ENCODE measurements around the gene ALCAM. TPM values are rescaled to one million over a fixed set of nuclear protein-coding genes. Genes with fewer than 3 reads are reported as not detected.

The ALCAM gene
- total RNA-seq, 2 experiments from 2014 or later = 1.6 to 1.9 TPM

GRCh38 chr3:105365391-105366325 is 1.1 kb upstream of the ALCAM start:
- Mint-ChIP-seq H3K27ac (no peak overlapping the region), H3K4me1 (ENCODE audit: low read depth) (peaks cover 32% of the 10 kb centered on the region), H3K27me3 (peaks cover 37% of the 10 kb centered on the region), H3K9me3 (no peaks in the 10 kb centered on the region), H3K36me3 (ENCODE audit: low read depth) (peaks cover 12% of the 10 kb centered on the region), H3K4me3 (peak overlapping the region; percentile 91)
- CTCF ChIA-PET = no interaction called here
- POLR2A ChIA-PET = no interaction called here
- Histone ChIP-seq H3K27me3 (ENCODE audit: control insufficient read depth in 1 of 2, insufficient read depth in 2 of 2, low read length in 2 of 2) (peaks cover 0 to 15% of the 10 kb centered on the region in 2 experiments), H3K36me3 (ENCODE audit: insufficient read depth, low read length) (no peaks in the 10 kb centered on the region), H3K9me3 (ENCODE audit: control insufficient read depth in 1 of 2, insufficient read depth in 1 of 2, low read length in 2 of 2) (no peaks in the 10 kb centered on the region), H3K4me3 (ENCODE audit: low read length) (peak overlapping the region; percentile 73), H3K4me1 (ENCODE audit: insufficient read depth, low read length) (peaks cover 38% of the 10 kb centered on the region), H3K27ac (ENCODE audit: low read depth in 1 of 2, low read length in 2 of 2) (no peak overlapping the region)
- no peak for TF ChIP-seq CTCF (IDR thresholded peaks at IDR 0.05)
- ATAC-seq (ENCODE audit: poor library complexity) (no peak), DNase-seq (peak in 3 of 14 experiments; percentile 9 to 35 (median 30))
- intact Hi-C loops (cut with DNase I, micrococcal nuclease) = loop anchor here in 1 of 2 experiments (10.0 kb wide), 2 partner anchors 761 to 801 kb away; no protein-coding TSS in a partner anchor

- TF ChIP-seq CTCF (IDR thresholded peaks at IDR 0.05) = no peak
- peaks cover 32% of the 10 kb centered on the region for H3K4me1 Mint-ChIP-seq (ENCODE audit: low read depth)
- no peaks in the 10 kb centered on the region for H3K9me3 Mint-ChIP-seq
- peak overlapping the region; percentile 91 for H3K4me3 Mint-ChIP-seq
- H3K4me1 ChIP-seq (ENCODE audit: insufficient read depth, low read length) = peaks cover 38% of the 10 kb centered on the region
- no peaks in the 10 kb centered on the region for H3K36me3 ChIP-seq (ENCODE audit: insufficient read depth, low read length)
- CTCF ChIA-PET = interaction anchor here (0.5 kb wide), 1 partner anchor 1217 kb away, joined by 3 read pairs; no protein-coding TSS in a partner anchor
- H3K27ac Mint-ChIP-seq = peak overlapping the region; percentile 61
- H3K27me3 Mint-ChIP-seq = peaks cover 33% of the 10 kb centered on the region
- H3K36me3 Mint-ChIP-seq (ENCODE audit: low read depth) = peaks cover 12% of the 10 kb centered on the region
- DNase-seq (peak in 8 of 14 experiments; percentile 2 to 63 (median 15)), ATAC-seq (ENCODE audit: poor library complexity) (no peak)
- POLR2A ChIA-PET = interaction anchor here (0.8 kb wide), 1 partner anchor 140 kb away, joined by 3 read pairs; no protein-coding TSS in a partner anchor
- H3K27ac ChIP-seq (ENCODE audit: low read depth in 1 of 2, low read length in 2 of 2) = no peak overlapping the region
- H3K27me3 ChIP-seq (ENCODE audit: control insufficient read depth in 1 of 2, insufficient read depth in 2 of 2, low read length in 2 of 2) = peaks cover 0 to 10% of the 10 kb centered on the region in 2 experiments
- H3K4me3 ChIP-seq (ENCODE audit: low read length) = peak overlapping the region; percentile 73
- no peaks in the 10 kb centered on the region for H3K9me3 ChIP-seq (ENCODE audit: control insufficient read depth in 1 of 2, insufficient read depth in 1 of 2, low read length in 2 of 2)
- intact Hi-C loops (cut with DNase I, micrococcal nuclease) = loop anchor here in 1 of 2 experiments (10.0 kb wide), 2 partner anchors 762 to 802 kb away; no protein-coding TSS in a partner anchor
Observed at GRCh38 chr3:105367063-105367405, 325 bp downstream of the ALCAM start.

- DNase-seq = peak; percentile 1 to 92 (median 31)
- no peaks in the 10 kb centered on the region for H3K9me3 Mint-ChIP-seq
- peaks cover 0 to 10% of the 10 kb centered on the region in 2 experiments for H3K27me3 ChIP-seq (ENCODE audit: control insufficient read depth in 1 of 2, insufficient read depth in 2 of 2, low read length in 2 of 2)
- peaks cover 12% of the 10 kb centered on the region for H3K36me3 Mint-ChIP-seq (ENCODE audit: low read depth)
- peak overlapping the region; percentile 76 to 85 for H3K27ac ChIP-seq (ENCODE audit: low read depth in 1 of 2, low read length in 2 of 2)
- TF ChIP-seq CTCF (IDR thresholded peaks at IDR 0.05) = no peak
- intact Hi-C loops (cut with DNase I, micrococcal nuclease) = loop anchor here in 1 of 2 experiments (10.0 kb wide), 2 partner anchors 763 to 803 kb away; no protein-coding TSS in a partner anchor
- H3K36me3 ChIP-seq (ENCODE audit: insufficient read depth, low read length) = no peaks in the 10 kb centered on the region
- peak overlapping the region; percentile 91 for H3K27ac Mint-ChIP-seq
- peaks cover 33% of the 10 kb centered on the region for H3K27me3 Mint-ChIP-seq
- H3K4me3 Mint-ChIP-seq = peak overlapping the region; percentile 92
- ATAC-seq (ENCODE audit: poor library complexity) = peak; percentile 4
- POLR2A ChIA-PET = interaction anchor here (0.8 to 0.9 kb wide), 2 partner anchors 13 to 139 kb away, joined by 3 read pairs; no protein-coding TSS in a partner anchor
- peaks cover 38% of the 10 kb centered on the region for H3K4me1 ChIP-seq (ENCODE audit: insufficient read depth, low read length)
- H3K4me1 Mint-ChIP-seq (ENCODE audit: low read depth) = peaks cover 32% of the 10 kb centered on the region
- CTCF ChIA-PET = interaction anchor here (0.7 to 1.4 kb wide), 3 partner anchors 8 to 1242 kb away, joined by 3 to 4 read pairs (median 4); no protein-coding TSS in a partner anchor
- peak overlapping the region; percentile 73 for H3K4me3 ChIP-seq (ENCODE audit: low read length)
- no peaks in the 10 kb centered on the region for H3K9me3 ChIP-seq (ENCODE audit: control insufficient read depth in 1 of 2, insufficient read depth in 1 of 2, low read length in 2 of 2)
Observed at GRCh38 chr3:105367406-105368213, 901 bp downstream of the ALCAM start.
